Thymus (tissue), 11 donors: ENCODE results near the gene LILRB4. TPM values are rescaled to one million over a fixed set of nuclear protein-coding genes. Genes with fewer than 3 reads are reported as not detected.
"Not testable (repeated sequence)": the region's sequence is repeated elsewhere in the genome, so short reads cannot be mapped to it uniquely, and the experiment has no call there.

Experiments used
- DNase-seq, 9 donors: peaks; one replicate each; pipeline ENCODE4 v3.0.0-alpha.2; 2013; ENCODE audit warnings: low spot score in 9 of 9, low read depth in 6 of 9, missing footprints in 1 of 9
- H3K27ac ChIP-seq, 2 donors: one replicate each; pipeline ENCODE4 v1.5.1; 2013; ENCODE audit warnings: control low read depth in 1 of 2, low read depth in 1 of 2, low read length in 1 of 2, mild to moderate bottlenecking in 1 of 2, moderate library complexity in 1 of 2
- H3K27me3 ChIP-seq, 2 donors: one replicate each; pipeline ENCODE4 v1.5.1; 2013; ENCODE audit warnings: low read length in 1 of 2; ENCODE audit not compliant: control insufficient read depth in 2 of 2, insufficient read depth in 1 of 2
- H3K36me3 ChIP-seq, 2 donors: one replicate each; pipeline ENCODE4 v1.5.1; 2013; ENCODE audit warnings: low read length in 1 of 2, mild to moderate bottlenecking in 1 of 2, moderate library complexity in 1 of 2; ENCODE audit not compliant: control insufficient read depth in 2 of 2, insufficient read depth in 2 of 2
- H3K4me1 ChIP-seq, 2 donors: one replicate each; pipeline ENCODE4 v1.5.1; 2013; ENCODE audit warnings: low read length in 2 of 2; ENCODE audit not compliant: control insufficient read depth in 2 of 2, insufficient read depth in 2 of 2
- H3K4me3 ChIP-seq, 2 donors: one replicate each; pipeline ENCODE4 v1.5.1; 2013; ENCODE audit warnings: low read length in 2 of 2, control low read depth in 1 of 2, mild to moderate bottlenecking in 1 of 2
- H3K9me3 ChIP-seq, 2 donors: one replicate each; pipeline ENCODE4 v1.5.1; 2013; ENCODE audit warnings: low read length in 1 of 2, mild to moderate bottlenecking in 1 of 2; ENCODE audit not compliant: control insufficient read depth in 2 of 2, insufficient read depth in 1 of 2
- WGBS: extraction: QIAGEN DNeasy Blood & Tissue Kit; methylation state at CpG from one replicate; pipeline ENCODE4 v1.1.7; 2013; 5-methylcytosine and 5-hydroxymethylcytosine counted together
- polyA plus RNA-seq: library from polyadenylated mRNA; stranded (reverse); fragments of 200-250 nt; gene quantifications from one replicate; pipeline ENCODE4 v1.2.3, GENCODE V29; 2013
- total RNA-seq: library from RNA; stranded (reverse); fragments of 120-200 nt; gene quantifications from one replicate; pipeline ENCODE4 v1.2.4, GENCODE V29; 2013
- donor health status: healthy.

LILRB4 gene
- total and polyA plus RNA-seq, 2 donors = 4.2 to 14.4 TPM

DNA sequence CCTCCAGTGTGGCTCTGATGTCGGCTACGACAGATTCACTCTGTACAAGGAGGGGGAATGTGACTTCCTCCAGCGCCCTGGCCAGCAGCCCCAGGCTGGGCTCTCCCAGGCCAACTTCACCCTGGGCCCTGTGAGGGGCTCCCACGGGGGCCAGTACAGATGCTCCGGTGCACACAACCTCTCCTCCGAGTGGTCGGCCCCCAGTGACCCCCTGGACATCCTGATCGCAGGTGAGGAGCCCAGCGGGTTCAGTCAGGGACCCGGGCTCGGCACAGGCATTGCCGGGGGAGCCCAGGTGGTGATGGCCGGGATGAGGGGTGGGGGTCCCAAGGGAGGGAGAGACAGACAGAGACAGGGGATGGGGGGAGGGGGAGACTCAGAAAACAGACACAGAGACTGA is 34.9 kb downstream of the LILRB4 start:
- WGBS = 88% methylated on average over 13 of the region's 13 CpGs
- not testable (repeated sequence) for H3K9me3 ChIP-seq, H3K4me3 ChIP-seq, H3K4me1 ChIP-seq, DNase-seq, H3K36me3 ChIP-seq, H3K27me3 ChIP-seq, H3K27ac ChIP-seq

DNA sequence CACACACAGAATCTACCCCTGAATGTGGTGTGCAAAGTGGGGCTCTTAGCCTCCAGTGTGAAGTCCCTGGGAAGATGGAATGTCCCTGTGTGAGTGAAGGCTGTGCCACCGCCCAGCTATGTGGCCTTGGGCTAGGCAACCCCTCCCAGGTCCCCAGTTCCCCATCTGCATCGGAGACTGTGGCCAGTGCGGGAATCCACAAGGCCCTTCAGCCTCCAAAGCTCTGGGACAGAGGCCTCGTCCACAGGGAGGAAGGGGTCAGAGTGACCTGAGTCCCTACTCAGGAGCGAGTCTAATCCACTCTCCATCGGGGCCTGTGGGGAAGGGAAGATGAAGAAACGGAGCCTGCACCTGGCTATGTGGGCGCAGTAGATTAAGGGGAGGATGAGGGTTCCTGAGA is 42.1 kb downstream of the LILRB4 start:
- WGBS = 84% methylated on average over 8 of the region's 8 CpGs
- no peaks in the 10 kb centered on the region for H3K36me3 ChIP-seq

DNA sequence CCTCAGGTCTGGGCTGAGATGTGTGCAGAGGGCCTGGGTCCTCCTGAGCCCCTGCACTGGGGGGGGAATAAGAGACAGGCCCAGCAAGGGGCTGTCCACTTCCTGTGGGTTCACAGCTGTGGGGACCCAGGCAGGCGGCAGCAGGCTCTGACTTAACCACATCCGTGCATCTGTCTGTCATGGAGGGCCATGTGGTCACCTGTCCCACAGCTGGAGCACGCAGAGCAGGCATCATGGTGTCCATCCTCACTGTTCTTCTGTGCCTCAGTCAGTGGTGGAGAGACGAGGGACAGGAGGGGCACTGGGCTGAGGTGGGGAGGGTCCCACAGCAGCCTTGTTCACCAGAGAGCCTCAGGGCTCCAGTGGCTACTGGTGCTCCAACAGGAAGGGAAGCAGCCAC is 45.2 kb downstream of the LILRB4 start:
- 8% methylated on average over 4 of the region's 4 CpGs for WGBS
- Histone ChIP-seq H3K27ac (no peak overlapping the region), H3K4me1 (peaks cover 2 to 7% of the 10 kb centered on the region in 2 donors), H3K36me3 (no peaks in the 10 kb centered on the region), H3K27me3 (no peaks in the 10 kb centered on the region), H3K9me3 (no peaks in the 10 kb centered on the region), H3K4me3 (no peak overlapping the region)
- DNase-seq = no peak

More for the DNA sequence above, 42.1 kb downstream of the LILRB4 start:
- H3K4me3 ChIP-seq = no peak overlapping the region
- H3K27ac ChIP-seq = no peak overlapping the region
- H3K4me1 ChIP-seq = peaks cover 2 to 7% of the 10 kb centered on the region in 2 donors
- no peaks in the 10 kb centered on the region for H3K9me3 ChIP-seq
- DNase-seq = no peak
- H3K27me3 ChIP-seq = no peaks in the 10 kb centered on the region

DNA sequence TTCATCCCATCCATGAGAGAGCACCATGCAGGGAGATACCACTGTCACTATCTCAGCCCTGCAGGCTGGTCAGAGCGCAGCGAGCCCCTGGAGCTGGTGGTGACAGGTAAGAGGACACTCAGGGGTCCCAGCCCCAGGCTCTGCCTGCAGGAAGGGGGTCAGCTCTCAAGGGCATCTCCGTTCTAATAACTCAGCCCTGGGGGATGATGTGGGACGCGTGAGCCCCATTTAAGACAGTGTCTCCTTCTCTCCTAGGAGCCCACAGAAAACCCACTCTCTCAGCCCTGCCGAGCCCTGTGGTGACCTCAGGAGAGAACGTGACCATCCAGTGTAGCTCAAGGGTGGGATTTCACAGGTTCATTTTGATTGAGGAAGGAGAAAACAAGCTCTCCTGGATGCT is 46.0 kb downstream of the LILRB4 start:
- Histone ChIP-seq H3K36me3 (no peaks in the 10 kb centered on the region), H3K27me3 (no peaks in the 10 kb centered on the region), H3K27ac (no peak overlapping the region), H3K4me1 (peaks cover 2 to 7% of the 10 kb centered on the region in 2 donors), H3K4me3 (no peak overlapping the region), H3K9me3 (peaks cover 0 to 6% of the 10 kb centered on the region in 2 donors)
- 99% methylated on average over 7 of the region's 7 CpGs for WGBS
- DNase-seq = no peak

DNA sequence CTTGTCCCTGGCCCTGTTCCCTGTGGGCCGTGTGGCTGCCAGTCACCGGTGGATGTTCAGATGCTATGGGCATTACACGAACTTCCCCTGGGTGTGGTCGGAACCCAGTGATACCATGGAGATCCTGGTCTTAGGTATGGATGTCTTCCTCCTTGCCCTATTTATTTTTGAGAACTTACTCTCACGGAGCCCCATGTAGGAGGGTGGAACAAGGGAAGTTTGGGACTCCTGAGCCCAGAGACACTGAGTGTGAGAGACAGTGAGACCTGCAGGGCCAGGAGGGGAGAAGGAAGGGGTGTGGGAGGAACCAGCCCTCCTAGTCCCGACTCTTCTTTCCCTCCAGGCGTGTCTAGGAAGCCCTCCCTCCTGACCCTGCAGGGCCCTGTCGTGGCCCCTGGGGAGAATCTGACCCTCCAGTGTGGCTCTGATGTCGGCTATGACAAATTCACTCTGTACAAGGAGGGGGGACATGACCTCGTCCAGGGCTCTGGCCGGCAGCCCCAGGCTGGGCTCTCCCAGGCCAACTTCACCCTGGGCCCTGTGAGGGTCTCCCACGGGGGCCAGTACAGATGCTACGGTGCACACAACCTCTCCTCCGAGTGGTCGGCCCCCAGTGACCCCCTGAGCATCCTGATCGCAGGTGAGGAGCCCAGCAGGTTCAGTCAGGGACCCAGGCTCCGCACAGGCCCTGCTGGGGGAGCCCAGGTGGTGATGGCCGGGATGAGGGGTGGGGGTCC is 46.6 kb downstream of the LILRB4 start:
- peaks cover 0 to 6% of the 10 kb centered on the region in 2 donors for H3K9me3 ChIP-seq
- WGBS = 88% methylated on average over 18 of the region's 18 CpGs
- H3K27me3 ChIP-seq = no peaks in the 10 kb centered on the region
- DNase-seq = no peak
- no peak overlapping the region for H3K27ac ChIP-seq
- no peak overlapping the region for H3K4me3 ChIP-seq
- H3K4me1 ChIP-seq = peaks cover 2 to 7% of the 10 kb centered on the region in 2 donors
- no peaks in the 10 kb centered on the region for H3K36me3 ChIP-seq

DNA sequence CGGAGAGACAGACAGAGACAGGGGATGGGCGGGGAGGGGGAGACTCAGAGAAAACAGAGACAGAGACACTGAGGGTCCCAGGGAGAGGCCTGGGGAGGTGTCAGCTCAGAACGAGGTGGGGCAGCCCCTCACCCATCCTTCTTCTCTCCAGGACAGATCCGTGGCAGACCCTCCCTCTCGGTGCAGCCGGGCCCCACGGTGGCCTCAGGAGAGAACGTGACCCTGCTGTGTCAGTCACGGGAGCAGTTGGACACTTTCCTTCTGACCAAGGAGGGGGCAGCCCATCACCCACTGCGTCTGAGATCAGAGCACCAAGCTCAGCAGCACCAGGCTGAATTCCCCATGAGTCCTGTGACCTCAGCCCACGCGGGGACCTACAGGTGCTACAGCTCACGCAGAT is 47.2 kb downstream of the LILRB4 start:
- H3K4me3 ChIP-seq, DNase-seq: not testable (repeated sequence)

More for the DNA sequence above, 47.2 kb downstream of the LILRB4 start:
- H3K36me3 ChIP-seq, H3K4me1 ChIP-seq, H3K27ac ChIP-seq, H3K27me3 ChIP-seq, H3K9me3 ChIP-seq: not testable (repeated sequence)
- WGBS = 86% methylated on average over 11 of the region's 13 CpGs

Other genes starting within 250 kb of the LILRB4 start
- gene TTYH1, start 247.5 kb upstream of the LILRB4 start, total RNA-seq = 0.61 TPM
- 0.43 TPM for gene TTYH1, start 247.5 kb upstream of the LILRB4 start, polyA plus RNA-seq
- 12.7 TPM for gene LENG8, start 213.8 kb upstream of the LILRB4 start, total RNA-seq
- 151 TPM for gene LENG8, start 213.8 kb upstream of the LILRB4 start, polyA plus RNA-seq
- 2.1 TPM for gene LENG9, start 199.2 kb upstream of the LILRB4 start, total RNA-seq
- gene LENG9, start 199.2 kb upstream of the LILRB4 start, polyA plus RNA-seq = 2.2 TPM
- gene CDC42EP5, start 189.7 kb upstream of the LILRB4 start, total RNA-seq = 11.0 TPM
- gene CDC42EP5, start 189.7 kb upstream of the LILRB4 start, polyA plus RNA-seq = 5.2 TPM
- 3.2 TPM for gene LAIR2, start 160.2 kb upstream of the LILRB4 start, total RNA-seq
- 18.5 TPM for gene LAIR2, start 160.2 kb upstream of the LILRB4 start, polyA plus RNA-seq
- gene LILRA2, start 89.2 kb upstream of the LILRB4 start, total RNA-seq = 1.3 TPM
- gene LILRA2, start 89.2 kb upstream of the LILRB4 start, polyA plus RNA-seq = 3.2 TPM
- 0.33 TPM for gene LILRA1, start 69.4 kb upstream of the LILRB4 start, total RNA-seq
- gene LILRA1, start 69.4 kb upstream of the LILRB4 start, polyA plus RNA-seq = 0.32 TPM
- gene LILRB1, start 32.5 kb upstream of the LILRB4 start, total RNA-seq = 0.94 TPM
- 5.8 TPM for gene LILRB1, start 32.5 kb upstream of the LILRB4 start, polyA plus RNA-seq
- gene KIR3DL3, start 61.5 kb downstream of the LILRB4 start, total RNA-seq = not detected
- gene KIR3DL3, start 61.5 kb downstream of the LILRB4 start, polyA plus RNA-seq = 0.05 TPM
- gene KIR2DL3, start 75.5 kb downstream of the LILRB4 start, total RNA-seq = not detected
- gene KIR2DL3, start 75.5 kb downstream of the LILRB4 start, polyA plus RNA-seq = 0.05 TPM
- gene KIR2DL1, start 106.8 kb downstream of the LILRB4 start, total RNA-seq = not detected
- gene KIR2DL1, start 106.8 kb downstream of the LILRB4 start, polyA plus RNA-seq = 0.05 TPM
- gene KIR2DL4, start 140.6 kb downstream of the LILRB4 start, total RNA-seq = not detected
- gene KIR2DL4, start 140.6 kb downstream of the LILRB4 start, polyA plus RNA-seq = 0.16 TPM
- not detected for gene KIR3DL1, start 153.5 kb downstream of the LILRB4 start, total RNA-seq
- 0.02 TPM for gene KIR3DL1, start 153.5 kb downstream of the LILRB4 start, polyA plus RNA-seq
- gene KIR2DS4, start 169.7 kb downstream of the LILRB4 start, total RNA-seq = not detected
- 0.07 TPM for gene KIR2DS4, start 169.7 kb downstream of the LILRB4 start, polyA plus RNA-seq
- not detected for gene KIR3DL2, start 187.5 kb downstream of the LILRB4 start, total RNA-seq
- 0.21 TPM for gene KIR3DL2, start 187.5 kb downstream of the LILRB4 start, polyA plus RNA-seq
- 0.71 TPM for gene FCAR, start 211.2 kb downstream of the LILRB4 start, total RNA-seq
- gene FCAR, start 211.2 kb downstream of the LILRB4 start, polyA plus RNA-seq = 0.32 TPM
- gene NCR1, start 243.2 kb downstream of the LILRB4 start, total RNA-seq = 0.52 TPM
- 0.46 TPM for gene NCR1, start 243.2 kb downstream of the LILRB4 start, polyA plus RNA-seq